Caco-2 (cell line): Measurements from ENCODE around the gene TIMP2. TPM values are rescaled to one million over a fixed set of nuclear protein-coding genes. Genes with fewer than 3 reads are reported as not detected.

Experiments used
- BruUV-seq: library from RNA; stranded (reverse); fragments of 400-500 nt; replicated peaks from 2 replicates; lab custom pipeline; 2021; lab: Mats Ljungman, UMichigan
- CTCF ChIA-PET: fragments of 300-600 bp; sonication (Branson Sonifier 250); formaldehyde crosslinking; loops from one replicate; lab custom pipeline; 2022; ENCODE audit warnings: antibody characterized with exemption; lab: Charles Lee
- POLR2A ChIA-PET: fragments of 300-600 bp; sonication (Branson Sonifier 250); formaldehyde crosslinking; loops from one replicate; lab custom pipeline; 2022; ENCODE audit warnings: antibody characterized with exemption; lab: Charles Lee
- DNase-seq, 2 experiments: peaks; one replicate each; pipeline versions ENCODE4 v3.0.0 to v3.0.0-alpha.2; 2020 to 2022
- H3K27me3 ChIP-seq: replicated peaks from 2 replicates; pipeline ENCODE4 v1.6.0; 2011; ENCODE audit warnings: low read length; ENCODE audit not compliant: control insufficient read depth, insufficient read depth
- H3K36me3 ChIP-seq: 2 replicates; pipeline ENCODE4 v1.5.1; 2011; ENCODE audit warnings: low read length; ENCODE audit not compliant: control insufficient read depth, insufficient read depth
- H3K4me1 ChIP-seq: fragments of 250-450 bp; sonication (Bioruptor Pico); 2 replicates; pipeline ENCODE4 v1.5.1; 2020; ENCODE audit warnings: mild to moderate bottlenecking
- H3K4me3 ChIP-seq: 2 replicates; pipeline ENCODE4 v1.5.1; 2011; ENCODE audit warnings: low read depth, mild to moderate bottlenecking, control low read depth, low read length
- H3K9me3 ChIP-seq: fragments of 250-450 bp; sonication (Bioruptor Pico); 2 replicates; pipeline ENCODE4 v1.5.1; 2020; ENCODE audit warnings: mild to moderate bottlenecking, moderate library complexity
- H3K27ac Mint-ChIP-seq: one replicate; pipeline ENCODE4 v1.8.0; 2022; ENCODE audit warnings: mixed read lengths; ENCODE audit not compliant: unreplicated experiment
- H3K27me3 Mint-ChIP-seq: one replicate; pipeline ENCODE4 v1.8.0; 2022; ENCODE audit warnings: mixed read lengths; ENCODE audit not compliant: insufficient read depth, unreplicated experiment
- H3K36me3 Mint-ChIP-seq: one replicate; pipeline ENCODE4 v1.8.0; 2022; ENCODE audit warnings: mild to moderate bottlenecking, mixed read lengths; ENCODE audit not compliant: insufficient read depth, unreplicated experiment
- H3K4me1 Mint-ChIP-seq: one replicate; pipeline ENCODE4 v1.8.0; 2022; ENCODE audit warnings: low read depth, mixed read lengths; ENCODE audit not compliant: unreplicated experiment
- H3K4me3 Mint-ChIP-seq: one replicate; pipeline ENCODE4 v1.8.0; 2022; ENCODE audit warnings: mild to moderate bottlenecking, moderate library complexity, mixed read lengths; ENCODE audit not compliant: unreplicated experiment
- H3K9me3 Mint-ChIP-seq: one replicate; pipeline ENCODE4 v1.8.0; 2022; ENCODE audit warnings: mixed read lengths; ENCODE audit not compliant: unreplicated experiment
- intact Hi-C: fragments of 100-400 bp; cut with micrococcal nuclease; formaldehyde crosslinking; loops from one replicate; pipeline ENCODE4 v1.10.0; 2022; ENCODE audit not compliant: unreplicated experiment
- total RNA-seq: library from RNA; stranded (reverse); gene quantifications from 2 replicates; pipeline ENCODE4 v1.2.3, GENCODE V29; 2022
- TF ChIP-seq, protein P1 (sequence below), 2 experiments: fragments of 200-600 bp in 1 of 2; IDR thresholded peaks; 1 replicate in 1 of 2; 2 replicates in 1 of 2; pipeline versions ENCODE4 v1.5.1 to v1.8.0; 2011 to 2022; ENCODE audit warnings: antibody characterized with exemption in 1 of 2, control low read depth in 1 of 2, inconsistent platforms in 1 of 2, low read depth in 1 of 2, low read length in 1 of 2, mild to moderate bottlenecking in 1 of 2, moderate library complexity in 1 of 2; ENCODE audit not compliant: insufficient read depth in 1 of 2, severe bottlenecking in 1 of 2, unreplicated experiment in 1 of 2

TIMP2 gene
- total RNA-seq, 1 experiment from 2014 or later = 70.1 TPM

DNA sequence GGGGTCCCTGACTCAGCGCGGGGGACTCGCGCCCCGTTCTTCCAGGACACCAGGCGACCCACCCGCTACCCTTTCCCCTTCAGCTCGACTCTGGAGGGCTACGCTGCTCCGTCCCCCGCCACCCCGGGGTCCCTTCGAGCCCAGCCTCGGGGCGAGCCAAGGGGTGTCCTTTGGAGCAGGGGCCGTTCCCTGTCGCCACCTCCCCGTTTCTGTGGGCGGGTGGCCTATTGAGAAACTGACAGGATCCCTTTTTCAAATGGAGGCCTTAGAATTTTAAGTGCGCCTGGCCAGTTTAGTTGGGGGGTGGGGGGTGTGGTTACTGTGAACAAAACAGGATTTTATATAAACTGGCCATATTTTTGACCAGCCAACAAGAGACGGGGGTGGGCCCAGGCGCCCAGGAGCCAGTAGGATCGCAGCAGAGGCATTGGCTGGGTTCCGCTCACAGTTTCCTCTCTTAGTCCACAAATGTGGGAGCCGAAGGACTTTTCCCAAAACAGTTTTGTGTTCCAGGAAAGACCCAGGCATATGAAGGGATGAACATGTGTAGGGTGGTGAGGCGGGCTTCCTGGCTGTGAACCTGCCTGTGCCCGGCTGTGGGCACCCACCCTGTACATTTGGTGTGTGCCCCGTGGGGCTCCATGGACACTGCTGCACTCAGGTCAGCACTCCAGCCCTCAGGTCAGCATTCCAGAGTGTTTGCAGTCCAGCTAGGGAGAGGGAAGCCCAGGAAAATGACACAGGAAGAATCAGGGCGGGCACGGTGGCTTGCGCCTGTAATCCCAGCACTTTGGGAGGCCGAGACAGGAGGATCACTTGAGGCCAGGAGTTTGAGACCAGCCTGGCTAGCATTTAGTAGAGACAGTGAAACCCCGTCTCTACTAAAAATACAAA lies 722 bp upstream of the TIMP2 start:
- no TSS peak for BruUV-seq
- Histone ChIP-seq H3K4me1 (peaks cover 16% of the 10 kb centered on the region), H3K27me3 (no peaks in the 10 kb centered on the region), H3K9me3 (no peaks in the 10 kb centered on the region), H3K4me3 (peak overlapping the region; percentile 80), H3K36me3 (peaks cover 2% of the 10 kb centered on the region; the same call in 1 of the 2 replicates)
- H3K27me3 Mint-ChIP-seq = peaks cover 3% of the 10 kb centered on the region
- no peaks in the 10 kb centered on the region for H3K9me3 Mint-ChIP-seq
- TF ChIP-seq, protein P1, sequence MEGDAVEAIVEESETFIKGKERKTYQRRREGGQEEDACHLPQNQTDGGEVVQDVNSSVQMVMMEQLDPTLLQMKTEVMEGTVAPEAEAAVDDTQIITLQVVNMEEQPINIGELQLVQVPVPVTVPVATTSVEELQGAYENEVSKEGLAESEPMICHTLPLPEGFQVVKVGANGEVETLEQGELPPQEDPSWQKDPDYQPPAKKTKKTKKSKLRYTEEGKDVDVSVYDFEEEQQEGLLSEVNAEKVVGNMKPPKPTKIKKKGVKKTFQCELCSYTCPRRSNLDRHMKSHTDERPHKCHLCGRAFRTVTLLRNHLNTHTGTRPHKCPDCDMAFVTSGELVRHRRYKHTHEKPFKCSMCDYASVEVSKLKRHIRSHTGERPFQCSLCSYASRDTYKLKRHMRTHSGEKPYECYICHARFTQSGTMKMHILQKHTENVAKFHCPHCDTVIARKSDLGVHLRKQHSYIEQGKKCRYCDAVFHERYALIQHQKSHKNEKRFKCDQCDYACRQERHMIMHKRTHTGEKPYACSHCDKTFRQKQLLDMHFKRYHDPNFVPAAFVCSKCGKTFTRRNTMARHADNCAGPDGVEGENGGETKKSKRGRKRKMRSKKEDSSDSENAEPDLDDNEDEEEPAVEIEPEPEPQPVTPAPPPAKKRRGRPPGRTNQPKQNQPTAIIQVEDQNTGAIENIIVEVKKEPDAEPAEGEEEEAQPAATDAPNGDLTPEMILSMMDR (IDR thresholded peaks at IDR 0.05; ENCODE audit: insufficient read depth in 1 of 2, low read depth in 1 of 2, low read length in 1 of 2, severe bottlenecking in 1 of 2, unreplicated experiment in 1 of 2) = no peak
- no peak overlapping the region for H3K27ac Mint-ChIP-seq
- DNase-seq = no peak
- intact Hi-C loops = loop anchor here (2.0 kb wide), 1 partner anchor 43 kb away; no protein-coding TSS in a partner anchor
- ChIA-PET CTCF (no interaction called here), POLR2A (no interaction called here)
- peak overlapping the region; percentile 90 for H3K4me3 Mint-ChIP-seq
- peaks cover 16% of the 10 kb centered on the region for H3K4me1 Mint-ChIP-seq
- peaks cover 21% of the 10 kb centered on the region for H3K36me3 Mint-ChIP-seq

DNA sequence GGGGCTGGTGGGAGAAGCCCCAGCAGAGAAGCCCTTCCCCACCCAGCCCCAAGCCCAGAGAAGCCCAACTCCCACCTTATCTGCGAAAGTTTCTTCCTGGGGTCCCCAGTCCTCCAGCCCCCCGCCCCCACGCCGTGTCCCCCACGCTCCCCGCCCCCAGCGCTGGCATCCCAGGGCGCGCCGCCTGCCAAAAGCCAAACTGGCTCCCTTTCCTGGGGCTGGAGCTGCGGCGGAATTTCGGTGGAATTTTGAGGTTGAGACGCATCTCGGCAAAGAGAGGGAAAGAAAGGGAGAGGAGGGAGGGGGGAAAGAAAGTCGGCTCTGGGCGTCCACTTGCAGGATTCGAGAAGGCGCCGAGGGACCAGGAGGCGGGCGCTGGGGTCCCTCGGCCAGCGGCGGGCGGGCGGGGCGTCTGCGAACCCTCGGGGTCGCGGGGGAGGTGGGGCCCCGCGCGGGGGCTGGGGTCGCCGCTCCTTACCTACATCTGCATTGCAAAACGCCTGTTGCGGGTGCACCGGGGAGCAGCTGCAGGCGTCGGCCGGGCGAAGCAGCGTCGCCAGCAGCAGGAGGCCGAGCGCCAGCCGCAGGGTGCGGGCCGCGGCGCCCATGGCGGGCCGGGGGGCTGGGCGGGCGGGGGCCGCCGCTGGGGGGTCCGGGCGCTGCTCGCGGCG lies 571 bp downstream of the TIMP2 start:
- CTCF ChIA-PET = no interaction called here
- Histone ChIP-seq H3K9me3 (no peaks in the 10 kb centered on the region), H3K4me3 (peak overlapping the region; percentile 80), H3K27me3 (no peaks in the 10 kb centered on the region), H3K4me1 (peaks cover 27% of the 10 kb centered on the region), H3K36me3 (peaks cover 2% of the 10 kb centered on the region; the same call in 1 of the 2 replicates)
- Mint-ChIP-seq H3K27ac (peak overlapping the region; percentile 39), H3K36me3 (peaks cover 30% of the 10 kb centered on the region), H3K4me3 (peak overlapping the region; percentile 90), H3K4me1 (peaks cover 29% of the 10 kb centered on the region), H3K9me3 (no peaks in the 10 kb centered on the region), H3K27me3 (peaks cover 3% of the 10 kb centered on the region)
- POLR2A ChIA-PET = no interaction called here
- intact Hi-C loops = loop anchor here (2.0 to 5.0 kb wide), 3 partner anchors 38 to 57 kb away; no protein-coding TSS in a partner anchor
- BruUV-seq = no TSS peak
- TF ChIP-seq, protein P1 (IDR thresholded peaks at IDR 0.05; ENCODE audit: insufficient read depth in 1 of 2, low read depth in 1 of 2, low read length in 1 of 2, severe bottlenecking in 1 of 2, unreplicated experiment in 1 of 2) = no peak
- DNase-seq = peak in 1 of 2 experiments; percentile 31
